ENCODE data around the gene MBNL1.

MBNL1 gene

DNA sequence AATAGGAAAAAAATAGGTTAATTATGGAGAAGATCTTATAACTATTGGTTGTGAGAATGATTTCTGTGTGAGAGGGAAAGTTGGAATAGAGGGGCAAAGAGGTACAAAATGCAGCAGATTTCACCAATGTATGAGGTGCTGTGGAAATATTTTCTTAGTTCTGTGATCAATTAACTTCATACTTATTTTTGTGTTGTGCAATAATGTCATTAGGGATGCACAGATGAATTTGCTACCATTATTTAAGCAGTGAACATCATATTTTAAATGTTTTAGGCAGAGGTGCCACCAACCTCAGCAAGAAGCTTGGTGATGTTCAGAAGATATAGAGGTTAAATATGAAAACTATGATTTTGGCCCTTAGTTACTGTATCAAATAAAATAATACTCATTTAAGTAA is 21.6 kb downstream of the MBNL1 start:
- Histone ChIP-seq H3K27me3 (ENCODE audit: insufficient read depth, low read length, poor library complexity) (no peaks in the 10 kb centered on the region), H3K79me2 (ENCODE audit: insufficient read depth, low read length) (peaks cover 97% of the 10 kb centered on the region), H3K9me3 (ENCODE audit: insufficient read depth, low read length, severe bottlenecking) (no peaks in the 10 kb centered on the region), H4K20me1 (ENCODE audit: insufficient read depth, low read length) (peaks cover 73% of the 10 kb centered on the region), H3K36me3 (ENCODE audit: insufficient read depth, low read length) (peaks cover 14% of the 10 kb centered on the region), H3K4me2 (ENCODE audit: insufficient read depth, low read length) (no peak overlapping the region), H2AFZ (ENCODE audit: low read depth, low read length) (no peak overlapping the region), H3K4me3 (ENCODE audit: low read depth in 1 of 2, low read length in 2 of 2) (no peak overlapping the region), H3K4me1 (ENCODE audit: insufficient read depth, low read length) (peaks cover 63% of the 10 kb centered on the region), H3K9ac (ENCODE audit: low read depth, low read length) (no peak overlapping the region), H3K27ac (ENCODE audit: low read length) (no peak overlapping the region)
- DNase-seq (no peak), ATAC-seq (ENCODE audit: insufficient read depth, low read depth) (no peak)
- TF ChIP-seq, protein P1, sequence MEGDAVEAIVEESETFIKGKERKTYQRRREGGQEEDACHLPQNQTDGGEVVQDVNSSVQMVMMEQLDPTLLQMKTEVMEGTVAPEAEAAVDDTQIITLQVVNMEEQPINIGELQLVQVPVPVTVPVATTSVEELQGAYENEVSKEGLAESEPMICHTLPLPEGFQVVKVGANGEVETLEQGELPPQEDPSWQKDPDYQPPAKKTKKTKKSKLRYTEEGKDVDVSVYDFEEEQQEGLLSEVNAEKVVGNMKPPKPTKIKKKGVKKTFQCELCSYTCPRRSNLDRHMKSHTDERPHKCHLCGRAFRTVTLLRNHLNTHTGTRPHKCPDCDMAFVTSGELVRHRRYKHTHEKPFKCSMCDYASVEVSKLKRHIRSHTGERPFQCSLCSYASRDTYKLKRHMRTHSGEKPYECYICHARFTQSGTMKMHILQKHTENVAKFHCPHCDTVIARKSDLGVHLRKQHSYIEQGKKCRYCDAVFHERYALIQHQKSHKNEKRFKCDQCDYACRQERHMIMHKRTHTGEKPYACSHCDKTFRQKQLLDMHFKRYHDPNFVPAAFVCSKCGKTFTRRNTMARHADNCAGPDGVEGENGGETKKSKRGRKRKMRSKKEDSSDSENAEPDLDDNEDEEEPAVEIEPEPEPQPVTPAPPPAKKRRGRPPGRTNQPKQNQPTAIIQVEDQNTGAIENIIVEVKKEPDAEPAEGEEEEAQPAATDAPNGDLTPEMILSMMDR (IDR thresholded peaks at IDR 0.05; ENCODE audit: borderline replicate concordance, extremely low read depth, low read length, poor library complexity, severe bottlenecking), result no peak
- no peak for TF ChIP-seq EZH2 (IDR thresholded peaks at IDR 0.05; ENCODE audit: borderline replicate concordance, low read depth, low read length, severe bottlenecking)

GRCh38 chr3:152291238-152291637 is 22.5 kb downstream of the MBNL1 start:
- H3K79me2 ChIP-seq (ENCODE audit: insufficient read depth, low read length), result peaks cover 99% of the 10 kb centered on the region
- TF ChIP-seq, protein P1 (IDR thresholded peaks at IDR 0.05; ENCODE audit: borderline replicate concordance, extremely low read depth, low read length, poor library complexity, severe bottlenecking), result no peak
- TF ChIP-seq EZH2 (IDR thresholded peaks at IDR 0.05; ENCODE audit: borderline replicate concordance, low read depth, low read length, severe bottlenecking), result no peak
- H2AFZ ChIP-seq (ENCODE audit: low read depth, low read length), result no peak overlapping the region
- DNase-seq (no peak), ATAC-seq (ENCODE audit: insufficient read depth, low read depth) (no peak)
- H3K4me1 ChIP-seq (ENCODE audit: insufficient read depth, low read length), result peaks cover 66% of the 10 kb centered on the region
- H3K4me3 ChIP-seq (ENCODE audit: low read depth in 1 of 2, low read length in 2 of 2), result no peak overlapping the region
- H3K4me2 ChIP-seq (ENCODE audit: insufficient read depth, low read length), result no peak overlapping the region
- H3K36me3 ChIP-seq (ENCODE audit: insufficient read depth, low read length), result peaks cover 19% of the 10 kb centered on the region
- no peaks in the 10 kb centered on the region for H3K9me3 ChIP-seq (ENCODE audit: insufficient read depth, low read length, severe bottlenecking)
- no peak overlapping the region for H3K9ac ChIP-seq (ENCODE audit: low read depth, low read length)
- H3K27me3 ChIP-seq (ENCODE audit: insufficient read depth, low read length, poor library complexity), result no peaks in the 10 kb centered on the region
- no peak overlapping the region for H3K27ac ChIP-seq (ENCODE audit: low read length)
- H4K20me1 ChIP-seq (ENCODE audit: insufficient read depth, low read length), result peaks cover 75% of the 10 kb centered on the region

DNA sequence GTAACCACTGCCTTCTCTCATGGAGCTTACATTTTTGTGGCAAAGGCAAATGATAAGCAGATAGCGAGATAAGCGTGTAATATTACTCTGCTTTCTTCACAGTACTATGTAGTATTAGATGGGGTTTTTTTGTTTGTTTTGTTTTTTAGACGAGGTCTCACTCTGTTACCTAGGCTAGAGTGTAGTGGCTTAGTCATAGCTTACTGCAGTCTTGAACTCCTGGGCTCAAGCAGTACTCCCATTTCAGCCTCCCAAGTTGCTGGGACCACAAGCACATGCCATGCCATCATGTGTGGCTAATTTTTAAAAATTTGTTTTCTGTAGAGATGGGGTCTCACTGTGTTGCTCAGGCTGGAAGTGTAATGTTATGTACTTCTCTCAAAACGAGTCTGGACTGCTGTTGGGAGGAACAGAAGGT is 22.9 kb downstream of the MBNL1 start:
- ATAC-seq (ENCODE audit: insufficient read depth, low read depth), result peak; percentile 34; the same call in 2 of the 3 replicates
- peaks cover 23% of the 10 kb centered on the region for H3K36me3 ChIP-seq (ENCODE audit: insufficient read depth, low read length)
- peaks cover 78% of the 10 kb centered on the region for H4K20me1 ChIP-seq (ENCODE audit: insufficient read depth, low read length)
- peaks cover 69% of the 10 kb centered on the region for H3K4me1 ChIP-seq (ENCODE audit: insufficient read depth, low read length)
- no peak overlapping the region for H3K4me3 ChIP-seq (ENCODE audit: low read depth in 1 of 2, low read length in 2 of 2)
- H3K27ac ChIP-seq (ENCODE audit: low read length), result no peak overlapping the region
- peaks cover 100% of the 10 kb centered on the region for H3K79me2 ChIP-seq (ENCODE audit: insufficient read depth, low read length)
- TF ChIP-seq, protein P1 (IDR thresholded peaks at IDR 0.05; ENCODE audit: borderline replicate concordance, extremely low read depth, low read length, poor library complexity, severe bottlenecking), result no peak
- TF ChIP-seq EZH2 (IDR thresholded peaks at IDR 0.05; ENCODE audit: borderline replicate concordance, low read depth, low read length, severe bottlenecking), result no peak
- peak overlapping the region; percentile 13; the same call in 1 of the 2 replicates for H3K4me2 ChIP-seq (ENCODE audit: insufficient read depth, low read length)
- no peak overlapping the region for H2AFZ ChIP-seq (ENCODE audit: low read depth, low read length)
- no peaks in the 10 kb centered on the region for H3K27me3 ChIP-seq (ENCODE audit: insufficient read depth, low read length, poor library complexity)
- DNase-seq, result no peak
- H3K9ac ChIP-seq (ENCODE audit: low read depth, low read length), result no peak overlapping the region
- no peaks in the 10 kb centered on the region for H3K9me3 ChIP-seq (ENCODE audit: insufficient read depth, low read length, severe bottlenecking)

GRCh38 chr3:152292366-152292765 is 23.6 kb downstream of the MBNL1 start:
- Histone ChIP-seq H3K36me3 (ENCODE audit: insufficient read depth, low read length) (peaks cover 24% of the 10 kb centered on the region), H2AFZ (ENCODE audit: low read depth, low read length) (no peak overlapping the region), H4K20me1 (ENCODE audit: insufficient read depth, low read length) (peaks cover 75% of the 10 kb centered on the region), H3K27me3 (ENCODE audit: insufficient read depth, low read length, poor library complexity) (no peaks in the 10 kb centered on the region), H3K9ac (ENCODE audit: low read depth, low read length) (no peak overlapping the region), H3K4me3 (ENCODE audit: low read depth in 1 of 2, low read length in 2 of 2) (no peak overlapping the region), H3K4me2 (ENCODE audit: insufficient read depth, low read length) (no peak overlapping the region), H3K27ac (ENCODE audit: low read length) (no peak overlapping the region), H3K79me2 (ENCODE audit: insufficient read depth, low read length) (peaks cover 100% of the 10 kb centered on the region), H3K4me1 (ENCODE audit: insufficient read depth, low read length) (peaks cover 68% of the 10 kb centered on the region), H3K9me3 (ENCODE audit: insufficient read depth, low read length, severe bottlenecking) (no peaks in the 10 kb centered on the region)
- no peak for TF ChIP-seq EZH2 (IDR thresholded peaks at IDR 0.05; ENCODE audit: borderline replicate concordance, low read depth, low read length, severe bottlenecking)
- TF ChIP-seq, protein P1 (IDR thresholded peaks at IDR 0.05; ENCODE audit: borderline replicate concordance, extremely low read depth, low read length, poor library complexity, severe bottlenecking), result no peak
- ATAC-seq (ENCODE audit: insufficient read depth, low read depth), result no peak
- DNase-seq, result no peak

Measured in DND-41 (cell line).